HG03571 (cell line): ENCODE data around the gene CACNA1F.
"Not testable (repeated sequence)": the region's sequence is repeated elsewhere in the genome, so short reads cannot be mapped to it uniquely, and the experiment has no call there.

Experiments used
- ATAC-seq: cut with Tn5 transposase; IDR thresholded peaks from one replicate; pipeline ENCODE4 v1.9.1; 2021; ENCODE audit not compliant: unreplicated experiment

Gene CACNA1F

DNA sequence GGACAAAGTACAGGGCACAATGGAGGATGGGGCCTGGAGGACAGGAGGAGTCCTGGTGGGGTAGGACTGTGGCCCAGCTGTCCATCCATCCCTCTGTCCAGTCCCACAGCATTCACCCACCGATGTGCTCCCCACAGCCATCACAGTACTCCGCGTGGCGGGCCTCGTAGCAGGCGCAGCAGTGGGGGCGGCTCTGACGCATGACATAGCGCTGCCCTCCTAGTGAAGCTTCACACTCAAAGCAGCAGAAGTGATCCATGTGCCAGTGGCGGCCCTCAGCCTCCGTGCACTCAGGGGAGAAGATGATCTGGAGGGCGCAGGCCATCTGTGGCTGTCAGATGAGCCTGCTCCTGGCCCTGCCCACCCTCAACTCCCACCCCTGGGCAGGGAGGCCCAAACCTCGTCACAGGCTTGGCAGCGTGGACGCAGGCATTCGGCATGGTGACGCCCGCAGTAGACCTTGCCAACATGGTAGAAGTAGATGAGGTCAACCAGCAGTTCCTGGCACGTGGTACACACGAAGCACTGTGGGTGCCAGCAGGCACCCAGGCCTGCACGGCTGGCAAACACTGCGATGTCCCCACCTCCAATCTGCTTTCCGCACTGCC, 55.2 kb downstream of the CACNA1F start:
- ATAC-seq, result no peak

DNA sequence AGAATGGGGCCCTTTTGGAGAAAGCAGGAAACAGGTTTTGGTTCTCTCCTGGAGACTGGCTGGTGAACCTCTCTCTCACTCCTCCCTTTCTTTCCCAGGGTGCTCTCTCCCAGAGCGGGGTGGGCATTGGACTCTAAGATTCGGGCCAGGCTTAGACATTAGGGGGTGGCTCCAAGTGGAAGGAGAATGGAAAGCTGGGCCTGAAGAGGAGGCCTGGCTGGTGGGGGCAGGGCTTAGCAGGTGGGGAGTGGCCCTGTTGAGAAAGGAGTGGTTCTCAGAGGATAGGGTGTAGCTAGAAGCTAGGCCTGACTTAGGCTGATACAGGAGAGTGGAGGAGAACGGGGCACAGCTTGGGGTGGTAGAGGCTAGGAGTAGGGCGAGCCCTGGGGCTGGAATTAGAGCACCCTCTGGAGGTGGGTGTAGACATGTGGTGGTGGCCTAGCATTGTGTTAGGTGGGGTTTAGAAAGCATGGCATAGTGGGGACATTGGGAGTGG, 55.8 kb downstream of the CACNA1F start:
- no peak for ATAC-seq

DNA sequence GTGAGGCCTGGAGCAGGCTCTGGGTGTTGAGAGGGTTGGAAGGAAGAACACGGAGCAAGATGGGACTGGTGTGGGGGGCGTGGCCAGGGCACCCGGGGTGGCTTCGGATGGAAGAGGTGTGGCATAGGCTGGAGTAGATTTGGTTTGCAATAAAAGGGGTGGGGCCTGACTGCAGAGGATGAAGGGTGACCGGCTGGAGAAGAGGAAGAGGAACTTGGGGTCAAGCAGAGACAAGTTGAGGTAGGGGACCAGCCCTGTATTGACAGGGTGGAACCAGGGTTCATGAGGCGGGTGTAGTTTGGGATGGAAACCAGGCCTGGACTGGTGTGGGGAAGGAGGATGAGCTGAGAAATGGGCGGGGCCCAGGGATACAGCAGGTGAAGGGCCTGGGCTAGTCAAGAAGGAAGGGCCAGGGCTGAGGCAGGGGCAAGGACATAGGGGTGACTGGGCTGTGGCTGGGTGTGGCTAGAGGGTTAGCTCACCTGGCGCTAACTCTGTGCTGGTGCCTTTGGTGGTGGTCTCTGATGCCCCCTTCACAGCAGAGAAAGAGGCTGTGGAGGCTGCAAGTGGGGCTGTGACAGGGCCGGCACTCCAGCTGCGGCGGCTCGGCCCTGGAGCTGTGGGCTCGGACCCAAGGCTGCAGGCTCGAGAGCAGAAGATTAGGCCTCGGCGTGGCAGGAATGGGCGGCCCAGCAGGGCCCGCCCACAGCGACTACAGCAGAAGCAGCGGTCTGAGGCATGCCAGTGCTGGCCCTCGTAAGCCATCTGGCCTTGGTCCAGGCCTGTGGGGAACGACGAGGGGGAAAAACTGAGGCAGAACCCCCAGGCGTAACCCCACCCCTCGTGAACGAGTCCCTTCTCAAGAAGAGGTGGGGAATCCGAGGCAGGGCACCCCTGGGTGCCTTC, 56.5 kb downstream of the CACNA1F start:
- no peak for ATAC-seq

DNA sequence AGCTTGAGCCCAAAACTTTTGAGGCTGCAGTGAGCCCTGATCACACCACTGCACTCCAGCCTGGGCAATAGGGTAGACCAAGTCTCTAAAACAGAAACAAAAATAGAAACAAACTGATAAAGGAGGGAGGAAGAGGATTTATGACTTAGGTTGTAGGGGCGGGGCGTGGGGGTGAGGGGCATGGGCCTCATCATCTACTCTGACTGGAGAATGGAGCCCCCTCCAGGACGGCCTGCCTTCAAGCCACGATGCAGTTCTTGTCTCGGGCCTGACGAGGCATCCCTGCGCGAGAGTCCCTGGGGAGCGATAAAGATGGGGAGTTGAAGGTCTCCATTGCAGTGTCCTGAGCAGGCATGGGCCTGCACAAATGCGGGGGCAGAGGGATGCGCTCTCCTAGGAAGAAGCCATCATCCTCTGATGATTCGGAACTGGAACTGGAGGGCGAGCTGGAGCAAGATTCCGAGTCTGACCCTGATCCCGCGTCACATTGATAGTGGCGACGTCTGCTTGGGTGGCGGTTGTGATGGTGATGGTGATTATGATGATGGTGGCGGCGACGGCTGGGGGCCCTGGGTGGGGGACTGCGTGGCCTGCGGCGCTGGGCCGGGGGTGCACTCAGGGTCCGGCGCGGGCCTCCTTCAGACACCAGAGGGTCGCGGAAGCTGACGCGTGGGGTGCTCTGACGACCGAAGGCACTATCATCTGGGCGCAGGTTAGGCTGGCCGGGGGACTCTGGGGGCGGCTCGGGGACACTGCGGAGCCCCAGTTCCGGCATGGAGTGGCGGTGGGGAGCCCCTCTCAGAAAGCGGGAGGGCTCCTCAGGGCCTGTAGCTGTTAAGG, 57.5 kb downstream of the CACNA1F start:
- ATAC-seq, result no peak

DNA sequence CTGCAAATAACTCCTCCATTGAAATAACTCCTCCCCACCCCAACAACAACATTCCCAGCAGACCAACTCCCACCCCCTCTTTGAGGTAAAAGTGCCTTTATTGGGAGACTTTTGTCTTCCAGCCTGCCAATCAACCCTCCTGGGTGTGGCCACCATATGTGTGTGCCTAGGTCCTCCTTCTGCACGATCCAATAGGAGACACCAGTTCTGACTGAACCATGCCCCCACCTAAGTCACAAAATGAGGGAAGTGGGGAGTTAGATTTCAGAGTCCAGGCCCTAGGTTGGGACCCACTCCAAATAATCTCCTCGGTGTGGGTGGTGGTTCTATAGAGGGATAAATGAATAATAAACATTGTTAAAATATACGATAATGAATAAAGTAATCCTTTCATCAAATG, 58.4 kb downstream of the CACNA1F start:
- ATAC-seq, result no peak

DNA sequence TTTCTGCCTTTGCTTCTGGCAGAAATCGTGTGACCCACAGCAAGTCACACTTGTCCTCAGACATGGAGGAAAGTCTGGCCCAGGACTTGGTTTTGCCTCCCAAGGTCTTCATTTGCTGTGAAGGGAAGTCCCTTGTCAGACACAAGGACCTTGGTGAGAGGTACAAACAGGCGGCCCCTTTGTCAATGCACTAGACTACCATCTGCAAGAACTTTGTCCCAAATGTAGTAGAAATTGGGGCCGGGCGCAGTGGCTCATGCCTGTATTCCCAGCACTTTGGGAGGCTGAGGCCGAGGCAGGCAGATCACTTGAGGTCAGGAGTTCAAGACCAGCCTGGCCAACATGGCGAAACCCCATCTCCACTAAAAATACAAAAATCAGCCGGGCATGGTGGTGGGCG, 59.6 kb downstream of the CACNA1F start:
- ATAC-seq, result not testable (repeated sequence)

DNA sequence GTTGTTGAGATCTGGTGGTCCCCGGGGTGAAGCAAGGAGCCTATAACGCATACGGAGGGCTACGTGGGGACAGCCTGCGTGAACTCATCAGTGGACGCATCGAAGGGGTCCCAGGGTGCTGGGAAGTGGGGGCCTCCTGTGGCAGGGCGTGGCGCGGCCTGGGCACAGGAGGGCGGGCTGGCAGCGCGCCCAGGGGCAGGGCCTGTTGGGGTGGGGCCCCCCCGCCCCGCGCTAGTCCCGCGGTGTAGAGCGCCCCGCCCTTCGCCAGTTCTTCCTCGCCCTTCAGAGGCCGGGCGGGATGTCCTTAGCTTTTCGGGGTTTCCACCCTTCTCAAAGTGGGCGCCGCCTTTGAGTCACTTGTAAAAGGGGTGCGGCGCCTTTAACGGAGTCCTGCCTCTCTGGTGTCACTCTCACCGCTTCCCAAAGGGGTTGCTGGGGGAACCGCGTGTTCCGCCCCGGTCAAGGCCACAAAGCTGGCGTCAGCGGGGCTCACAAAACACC, 60.8 kb downstream of the CACNA1F start:
- ATAC-seq, result peak; percentile 57

DNA sequence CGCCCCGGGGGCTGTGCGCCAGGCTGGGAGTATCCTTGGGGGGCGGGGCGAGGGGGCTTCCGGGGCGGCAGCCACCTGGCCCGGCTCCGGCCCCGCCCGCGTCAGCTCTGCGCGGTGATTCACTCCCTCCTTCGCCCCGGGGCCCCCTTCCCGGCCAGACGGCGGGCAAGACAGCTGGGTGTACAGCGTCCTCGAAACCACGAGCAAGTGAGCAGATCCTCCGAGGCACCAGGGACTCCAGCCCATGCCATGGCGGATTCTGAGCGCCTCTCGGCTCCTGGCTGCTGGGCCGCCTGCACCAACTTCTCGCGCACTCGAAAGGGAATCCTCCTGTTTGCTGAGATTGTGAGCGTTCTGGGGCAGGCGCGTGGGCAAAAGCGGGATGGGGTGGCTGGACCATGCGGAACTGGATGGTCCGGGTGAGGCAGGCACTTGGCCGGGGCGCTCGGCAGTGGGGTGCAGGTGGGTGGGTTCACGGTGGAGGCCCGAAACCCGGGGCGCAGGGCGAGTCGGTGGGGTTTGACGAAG, 61.3 kb downstream of the CACNA1F start, which contains the start of gene PLP2:
PLP2 (plus strand) TSS at position 147 of the 528 bp plus-strand sequence; CDS start at position 250, 103 bp downstream.
- ATAC-seq, result peak; percentile 32

DNA sequence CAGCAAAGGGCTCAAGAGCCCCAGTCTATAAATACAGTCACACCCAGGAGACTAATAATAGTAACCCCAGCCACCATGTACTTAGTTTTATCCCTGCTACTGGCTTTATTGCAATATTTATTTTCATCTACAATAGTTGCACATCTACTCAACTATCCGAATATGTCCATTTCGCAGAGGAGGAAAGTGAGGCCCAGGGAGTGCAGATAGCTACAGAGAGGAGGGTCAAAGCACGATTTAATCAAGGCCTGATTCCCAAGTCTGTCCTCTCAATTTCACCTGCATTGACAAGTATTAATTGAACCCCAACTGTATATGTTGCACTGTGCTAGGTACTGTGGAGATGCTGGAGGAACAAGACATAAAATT, 65.4 kb downstream of the CACNA1F start:
- no peak for ATAC-seq

DNA sequence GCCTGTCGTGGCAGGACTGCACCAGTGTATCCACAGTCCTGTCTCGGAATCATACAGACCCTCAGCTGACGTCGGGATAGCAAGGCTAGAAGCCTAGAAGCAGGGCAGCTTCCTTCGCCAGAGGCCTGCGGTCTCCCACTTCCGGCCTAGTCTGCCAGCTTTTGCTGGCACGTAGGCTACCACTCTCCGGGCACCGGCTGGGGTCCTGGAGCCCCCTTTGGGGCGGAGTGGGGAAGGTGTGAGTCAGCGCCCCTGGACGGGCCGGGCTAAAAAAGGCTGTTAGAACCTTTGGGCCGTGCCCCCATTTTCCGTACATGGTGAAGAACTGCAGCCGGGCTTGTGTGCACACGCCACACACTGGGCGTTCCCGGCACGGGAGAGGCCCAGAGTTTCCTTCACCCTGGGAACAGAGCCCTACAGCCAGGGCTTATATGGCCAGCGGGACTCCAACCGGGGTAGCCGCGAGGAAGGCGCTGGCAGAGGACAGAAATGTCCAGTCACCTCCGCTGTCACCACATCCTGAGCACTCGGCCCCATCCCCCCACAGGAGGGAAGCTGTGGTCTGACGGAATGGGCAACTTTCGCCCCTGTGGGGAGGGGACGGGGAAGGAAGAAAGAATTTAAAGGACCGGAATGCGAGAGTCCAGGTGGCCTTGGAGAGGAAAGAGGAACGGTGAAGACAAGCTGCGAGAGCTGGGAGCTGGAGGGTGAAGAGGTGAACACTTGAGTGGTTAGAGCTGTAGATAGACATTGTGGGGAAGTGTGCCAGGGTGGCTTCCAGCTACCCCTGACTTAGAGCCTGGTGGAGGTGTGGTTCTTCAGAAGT, 66.0 kb downstream of the CACNA1F start:
- no peak for ATAC-seq

DNA sequence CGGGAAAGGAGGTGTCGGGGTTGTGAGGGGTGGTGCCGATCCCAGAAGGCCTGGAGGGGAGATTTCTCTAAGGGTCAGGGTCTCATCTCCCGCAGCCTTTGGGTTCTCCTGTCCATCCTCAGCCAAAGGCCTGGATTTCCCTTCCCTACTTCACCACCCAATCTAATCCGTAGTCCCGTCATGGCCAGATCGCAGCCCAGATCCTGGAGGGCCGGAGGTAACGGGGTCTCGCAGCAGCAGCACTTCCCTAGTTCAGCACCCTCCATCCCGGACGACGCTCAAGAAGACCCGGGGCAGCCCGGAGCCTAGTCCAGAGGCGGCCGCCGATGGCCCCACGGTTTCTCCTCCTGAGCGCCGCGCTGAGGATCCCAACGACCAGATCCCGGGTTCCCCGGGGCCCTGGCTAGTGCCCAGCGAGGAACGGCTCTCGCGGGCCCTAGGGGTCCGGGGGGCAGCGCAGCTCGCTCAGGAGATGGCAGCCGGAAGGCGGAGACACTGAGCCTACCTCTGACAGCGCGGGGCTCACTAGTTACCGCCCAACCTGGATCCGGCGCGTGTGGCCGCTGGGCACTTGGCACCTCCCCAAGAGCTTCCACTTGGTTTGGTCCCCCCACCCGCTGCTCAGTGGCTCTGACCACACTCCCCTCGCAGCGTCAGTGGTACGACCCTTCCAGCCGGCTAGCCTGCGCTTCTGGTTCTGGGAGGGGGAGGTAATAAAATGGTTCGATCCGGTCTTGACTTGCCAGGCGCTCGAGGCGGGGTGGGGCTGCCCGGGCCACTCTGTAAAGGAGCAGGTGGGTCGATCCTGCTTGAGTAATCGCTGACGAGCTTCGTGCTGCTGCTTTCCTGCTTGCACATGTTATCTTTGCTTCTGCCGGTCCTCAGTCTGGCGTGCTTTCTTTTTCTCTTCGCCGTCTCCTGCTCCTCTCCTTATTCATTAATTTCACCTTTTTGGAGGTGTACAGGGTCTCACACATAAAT, 66.9 kb downstream of the CACNA1F start:
- peak; percentile 40 for ATAC-seq

DNA sequence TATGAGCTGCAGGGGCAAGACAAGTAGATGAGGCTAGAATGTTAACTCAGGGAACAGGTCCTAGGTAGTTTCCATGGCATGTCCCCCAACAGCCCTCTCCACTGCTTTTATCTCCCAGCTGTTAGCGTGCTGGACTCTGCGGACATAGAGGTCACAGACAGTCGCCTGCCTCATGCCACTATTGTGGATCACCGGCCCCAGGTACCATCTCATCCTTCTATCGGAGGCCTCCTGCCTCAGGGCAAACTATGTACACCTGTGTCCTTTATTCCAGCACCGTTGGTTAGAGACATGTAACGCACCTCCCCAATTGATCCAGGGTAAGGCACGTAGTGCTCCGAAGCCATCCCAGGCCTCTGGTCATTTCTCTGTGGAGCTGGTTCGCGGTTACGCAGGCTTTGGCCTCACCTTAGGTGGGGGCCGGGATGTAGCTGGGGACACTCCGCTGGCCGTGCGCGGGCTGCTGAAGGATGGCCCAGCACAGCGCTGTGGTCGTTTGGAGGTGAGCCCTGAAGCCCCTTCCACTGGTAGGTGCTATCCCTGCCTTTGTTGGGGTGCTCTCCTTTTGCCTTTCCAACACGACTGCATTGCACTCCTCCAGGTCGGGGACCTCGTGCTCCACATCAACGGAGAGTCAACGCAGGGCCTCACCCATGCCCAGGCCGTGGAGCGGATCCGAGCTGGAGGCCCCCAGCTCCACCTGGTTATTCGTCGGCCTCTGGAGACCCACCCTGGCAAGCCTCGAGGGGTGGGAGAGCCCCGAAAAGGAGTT, 68.4 kb downstream of the CACNA1F start:
- ATAC-seq, result no peak

DNA sequence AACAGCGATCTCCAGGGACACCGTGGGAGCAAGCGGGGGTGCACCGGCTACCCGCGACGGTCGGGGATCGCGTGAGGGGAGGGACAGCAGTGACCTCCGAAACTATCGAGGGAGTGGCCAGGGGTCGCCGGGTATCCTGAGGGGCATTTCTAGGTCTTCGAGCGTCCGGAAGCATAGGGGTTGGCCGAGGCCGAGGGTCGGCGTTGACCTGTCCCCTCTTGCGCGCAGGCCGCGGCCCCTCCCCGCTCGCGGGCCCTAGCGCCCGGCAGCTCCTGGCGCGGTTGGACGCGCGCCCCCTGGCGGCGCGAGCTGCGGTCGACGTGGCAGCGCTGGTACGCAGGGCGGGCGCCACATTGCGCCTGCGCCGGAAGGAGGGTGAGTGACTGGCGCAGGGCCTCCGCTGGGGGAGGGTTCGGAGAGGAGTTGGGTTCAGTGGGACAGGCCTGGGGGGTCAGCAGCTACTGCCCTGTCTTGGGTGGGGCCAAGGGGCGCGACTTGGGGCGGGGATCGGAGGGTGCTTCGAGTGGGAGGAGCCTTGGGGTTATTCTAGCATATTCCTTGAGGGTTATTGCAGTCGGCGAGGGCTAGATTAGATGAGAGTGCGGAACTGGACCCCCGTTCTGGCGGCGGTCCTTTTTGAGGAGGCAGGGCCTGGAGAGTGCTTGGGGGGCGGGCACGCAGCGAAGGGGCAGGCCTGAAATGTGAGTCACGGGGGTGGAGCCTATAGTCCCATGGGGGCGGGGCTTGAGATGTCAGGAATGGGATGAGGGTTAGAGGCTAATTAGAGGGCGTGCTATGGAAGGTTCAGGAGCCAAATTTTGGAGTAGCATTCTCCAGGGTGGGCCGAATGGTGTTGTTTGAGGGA, 69.4 kb downstream of the CACNA1F start:
- peak; percentile 37 for ATAC-seq

DNA sequence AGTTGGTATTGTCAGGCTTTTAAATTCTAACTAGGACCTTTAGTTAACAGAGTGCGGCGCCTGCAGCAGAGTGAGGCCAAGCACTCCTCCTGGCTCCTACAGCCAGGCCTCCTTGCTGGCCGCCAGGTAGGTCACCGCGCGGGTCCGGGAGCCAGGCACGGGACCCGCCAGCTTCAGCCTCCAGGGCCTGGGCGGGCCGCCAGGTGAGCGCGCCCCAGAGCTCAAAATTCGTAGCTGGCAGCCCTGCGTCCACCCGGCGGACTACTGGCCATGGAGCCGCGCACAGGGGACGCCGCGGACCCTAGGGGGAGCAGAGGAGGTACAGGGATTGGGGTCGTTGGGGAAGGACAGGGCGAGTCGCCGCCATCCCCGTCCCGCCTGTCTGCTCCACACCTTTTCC, 70.5 kb downstream of the CACNA1F start, which contains the start of gene MAGIX:
MAGIX (plus strand) TSS at position 139 of the 400 bp plus-strand sequence; CDS start at position 271, 132 bp downstream.
- ATAC-seq, result no peak

DNA sequence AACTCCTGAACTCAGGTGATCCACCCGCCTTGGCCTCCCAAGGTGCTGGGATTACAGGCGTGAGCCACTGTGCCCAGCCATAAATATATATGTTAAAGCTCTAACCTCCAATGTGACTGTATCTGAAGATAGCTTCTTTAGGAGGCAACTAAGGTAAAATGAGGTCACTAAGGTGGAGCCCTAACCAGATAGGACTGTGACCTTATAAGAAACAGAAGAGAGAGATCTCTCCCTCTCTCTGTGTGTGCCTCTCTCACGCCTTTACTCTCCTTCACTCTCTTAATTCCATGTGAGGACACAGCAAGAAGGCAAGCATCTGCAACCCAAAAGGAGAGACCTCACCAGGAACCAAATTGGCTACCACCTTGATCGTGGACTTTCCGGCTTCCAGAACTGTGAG, 71.5 kb downstream of the CACNA1F start:
- ATAC-seq, result no peak

DNA sequence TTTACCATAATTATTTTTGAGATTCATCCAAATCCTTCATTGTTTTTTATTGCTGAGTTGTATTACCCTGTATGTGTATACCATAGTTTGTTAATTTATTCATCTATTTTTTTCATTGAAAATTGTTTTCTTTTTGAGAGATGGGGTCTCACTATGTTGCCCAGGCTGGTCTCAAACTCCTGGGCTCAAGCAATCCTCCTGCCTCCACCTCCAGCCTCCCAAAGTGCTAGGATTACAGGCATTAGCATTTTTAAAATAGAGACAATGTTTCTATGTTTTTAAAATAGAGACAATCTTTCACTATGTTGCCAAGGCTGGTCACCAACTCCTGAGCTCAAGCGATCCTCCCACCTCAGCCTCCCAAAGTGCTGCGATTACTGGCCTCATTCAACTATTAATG, 72.2 kb downstream of the CACNA1F start:
- ATAC-seq, result no peak

DNA sequence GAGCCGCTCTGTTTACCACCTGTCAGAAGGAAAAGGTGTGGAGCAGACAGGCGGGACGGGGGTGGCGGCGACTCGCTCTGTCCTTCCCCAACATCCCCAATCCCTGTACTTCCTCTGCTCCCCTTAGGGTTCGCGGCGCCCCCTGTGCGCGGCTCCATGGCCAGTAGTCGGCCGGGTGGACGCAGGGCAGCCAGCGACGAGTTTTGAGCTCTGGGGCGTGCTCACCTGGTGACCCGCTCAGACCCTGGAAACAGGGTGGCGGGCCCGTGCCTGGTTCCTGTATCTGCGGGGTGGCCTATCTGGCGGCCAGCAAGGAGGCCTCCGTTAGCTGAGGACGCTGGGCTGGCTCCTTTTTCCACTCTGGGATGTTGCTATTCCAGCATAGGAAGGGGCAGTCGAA, 75.9 kb downstream of the CACNA1F start:
- no peak for ATAC-seq
